Stimulated activated CD4-positive, alpha-beta T cell treated with anti-CD3 and anti-CD28 coated beads, TNF-alpha, amount 100 ng/mL, for 4 hours (primary cell): ENCODE measurements around the gene MARCHF6.
"Not testable (repeated sequence)": the region's sequence is repeated elsewhere in the genome, so short reads cannot be mapped to it uniquely, and the experiment has no call there.

ENCODE experiments used
- DNase-seq, 3 experiments: peaks; one replicate each; pipeline ENCODE4 v3.0.0-alpha.2; 2020; ENCODE audit warnings: low read depth in 3 of 3

MARCHF6 gene

GRCh38 chr5:10381803-10382202 is 28.3 kb downstream of the MARCHF6 start:
- DNase-seq: no peak

- DNase-seq: no peak
Observed at GRCh38 chr5:10384483-10384882, 31.0 kb downstream of the MARCHF6 start.

GRCh38 chr5:10387690-10388089 is 34.2 kb downstream of the MARCHF6 start:
- no peak for DNase-seq

GRCh38 chr5:10391130-10391529 is 37.6 kb downstream of the MARCHF6 start:
- no peak for DNase-seq

GRCh38 chr5:10392567-10393328 is 39.3 kb downstream of the MARCHF6 start:
- DNase-seq: not testable (repeated sequence)

- no peak for DNase-seq
Observed at GRCh38 chr5:10393491-10393890, 40.0 kb downstream of the MARCHF6 start.

GRCh38 chr5:10396552-10396951 is 43.1 kb downstream of the MARCHF6 start:
- no peak for DNase-seq

GRCh38 chr5:10399839-10400238 is 46.3 kb downstream of the MARCHF6 start:
- DNase-seq: no peak

GRCh38 chr5:10400411-10400810 is 46.9 kb downstream of the MARCHF6 start:
- no peak for DNase-seq

- no peak for DNase-seq
Observed at GRCh38 chr5:10400831-10401230, 47.3 kb downstream of the MARCHF6 start.

- no peak for DNase-seq
Observed at GRCh38 chr5:10401498-10401897, 48.0 kb downstream of the MARCHF6 start.
